GM19238 (cell line): ENCODE measurements around the gene NELFB.

Experiments
- DNase-seq: peaks from one replicate; pipeline ENCODE4 v3.0.0; 2011; ENCODE audit warnings: low spot score; ENCODE audit not compliant: insufficient read length

The NELFB gene

DNA sequence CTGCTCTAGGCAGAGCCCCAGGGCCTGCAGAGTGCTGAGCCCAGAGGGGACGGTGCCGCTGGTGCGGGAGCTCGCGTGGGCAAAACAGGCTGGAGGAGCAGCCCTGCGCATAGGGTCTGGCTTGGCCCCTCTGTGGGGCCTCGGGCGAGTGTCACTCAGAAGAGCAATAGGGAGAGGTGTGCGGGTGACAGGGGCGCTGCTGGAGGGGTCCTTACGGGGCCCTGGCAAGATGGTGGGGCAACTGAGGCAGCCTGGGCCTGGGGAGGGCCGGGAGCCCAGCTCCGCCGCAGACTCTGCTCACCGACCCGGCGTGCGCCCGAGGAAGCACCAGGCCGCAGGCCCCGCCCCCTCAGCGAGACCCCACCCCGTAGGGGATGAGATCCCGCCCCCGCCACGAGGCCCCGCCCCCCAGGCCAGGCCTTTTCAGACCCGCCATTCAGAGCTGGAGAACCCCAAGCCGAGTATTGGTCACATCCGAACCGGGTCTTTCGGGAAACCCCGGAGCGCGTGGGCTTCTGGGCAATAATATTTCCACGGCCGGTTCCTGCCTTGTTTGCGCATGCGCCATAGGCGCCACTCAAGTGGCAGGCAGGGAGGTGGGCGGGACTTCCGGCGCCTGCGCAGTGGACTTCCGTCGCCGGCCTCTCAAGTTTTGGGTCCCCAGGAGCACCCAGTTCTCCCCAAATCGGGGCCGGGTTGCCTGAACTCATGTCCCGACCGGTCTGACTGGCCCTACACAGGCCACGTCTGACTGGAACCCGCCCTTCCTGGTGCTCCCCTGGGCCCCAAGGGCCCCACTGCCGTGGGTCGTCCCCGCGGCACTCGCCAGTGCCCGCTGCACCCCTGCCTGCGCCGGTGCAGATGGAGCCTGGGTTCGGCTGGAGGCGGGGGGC, 31.8 kb upstream of the NELFB start:
- DNase-seq: peak; percentile 100

DNA sequence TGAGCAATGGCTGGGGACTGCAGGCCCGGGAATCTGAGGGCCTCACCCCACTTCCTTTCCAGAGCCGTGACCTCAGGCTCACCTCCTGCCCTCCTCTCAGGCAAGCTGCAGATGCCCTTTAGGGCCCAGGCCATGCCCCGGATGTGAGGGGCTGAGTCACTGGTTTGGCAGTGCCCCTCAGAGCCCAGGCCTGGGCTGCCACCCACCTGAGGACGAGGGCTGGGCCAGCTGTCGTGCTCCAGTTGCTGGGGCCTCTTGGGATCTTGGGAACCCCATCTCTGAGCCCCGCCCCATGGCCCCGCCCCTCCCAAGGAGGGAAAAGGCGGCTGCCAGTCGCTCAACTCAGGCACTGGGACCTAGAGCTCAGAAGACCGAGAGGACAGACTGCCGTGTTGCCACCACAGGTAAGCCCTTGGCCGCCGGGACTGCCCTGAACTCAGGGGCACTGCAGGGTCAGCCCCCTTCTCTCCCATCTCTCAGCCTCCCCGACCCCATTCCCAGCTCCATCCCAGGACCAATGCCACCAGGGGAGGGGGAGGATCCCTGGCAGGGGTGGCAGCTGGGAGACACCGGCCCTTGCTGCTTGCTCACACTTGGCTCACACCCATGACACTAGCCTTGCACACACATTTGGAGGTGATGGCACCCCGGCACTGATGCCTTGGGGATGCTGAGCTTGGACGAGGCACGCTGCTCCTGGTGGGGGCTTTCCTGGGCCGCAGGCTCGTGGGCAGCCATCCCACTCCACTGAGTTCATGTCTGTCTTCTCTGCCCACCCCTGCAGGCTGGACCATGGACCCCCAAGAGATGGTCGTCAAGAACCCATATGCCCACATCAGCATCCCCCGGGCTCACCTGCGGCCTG, 30.1 kb upstream of the NELFB start, which contains the start of gene CYSRT1:
Gene CYSRT1, plus strand, starts transcription at position 345 of the 865 bp plus-strand sequence. Its CDS starts 448 bp downstream, at position 793.
- no peak for DNase-seq

DNA sequence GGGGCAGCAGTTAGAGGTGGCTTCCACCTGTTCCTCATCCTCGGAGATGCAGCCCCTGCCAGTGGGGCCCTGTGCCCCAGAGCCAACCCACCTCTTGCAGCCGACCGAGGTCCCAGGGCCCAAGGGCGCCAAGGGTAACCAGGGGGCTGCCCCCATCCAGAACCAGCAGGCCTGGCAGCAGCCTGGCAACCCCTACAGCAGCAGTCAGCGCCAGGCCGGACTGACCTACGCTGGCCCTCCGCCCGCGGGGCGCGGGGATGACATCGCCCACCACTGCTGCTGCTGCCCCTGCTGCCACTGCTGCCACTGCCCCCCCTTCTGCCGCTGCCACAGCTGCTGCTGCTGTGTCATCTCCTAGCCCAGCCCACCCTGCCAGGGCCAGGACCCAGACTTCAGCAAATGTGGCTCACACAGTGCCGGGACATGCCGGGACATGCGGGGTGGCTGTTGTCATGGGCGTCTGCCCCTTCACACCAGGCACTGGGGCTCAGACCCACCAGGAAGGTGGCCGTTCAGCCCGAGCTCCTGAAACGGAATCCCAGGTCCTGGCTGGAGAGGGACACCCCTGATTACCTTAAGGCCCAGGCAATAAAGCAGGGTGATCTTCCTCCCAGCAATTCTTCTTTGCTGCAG, 29.3 kb upstream of the NELFB start:
- no peak for DNase-seq

DNA sequence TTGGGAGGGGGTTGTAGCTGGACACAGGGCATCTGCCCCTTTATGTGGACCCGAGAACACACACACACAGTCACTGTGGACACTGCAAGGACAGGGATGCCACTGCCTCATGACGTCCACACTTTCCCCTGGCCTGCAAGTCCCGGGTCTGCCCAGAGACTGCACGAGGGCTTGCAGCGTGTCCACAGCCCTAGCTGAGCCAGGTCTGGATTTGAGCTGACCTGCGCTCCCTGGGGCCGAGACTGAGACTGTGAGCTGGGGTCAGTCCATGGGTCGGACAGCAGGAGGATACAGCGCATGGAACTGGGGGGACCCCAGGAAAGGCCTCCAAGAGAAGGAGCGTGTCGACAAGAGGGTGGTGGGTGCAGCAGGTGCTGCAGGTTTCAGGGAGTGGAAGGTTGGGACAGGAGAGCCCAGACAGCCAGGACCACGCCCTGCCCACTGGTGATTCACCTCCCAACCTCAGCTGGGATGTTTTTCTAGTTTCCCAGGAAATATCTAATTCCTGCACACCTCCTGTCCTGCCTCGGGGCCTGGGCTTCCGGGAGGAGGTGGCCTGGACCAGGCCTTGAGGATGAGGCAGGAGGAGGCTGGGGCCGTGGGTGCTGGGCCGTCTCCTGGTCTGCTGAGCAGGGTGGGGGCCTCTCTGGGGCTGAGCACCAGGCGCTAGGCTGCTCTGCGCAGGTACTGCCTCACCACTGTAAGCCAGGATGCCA, 28.6 kb upstream of the NELFB start:
- DNase-seq: no peak

DNA sequence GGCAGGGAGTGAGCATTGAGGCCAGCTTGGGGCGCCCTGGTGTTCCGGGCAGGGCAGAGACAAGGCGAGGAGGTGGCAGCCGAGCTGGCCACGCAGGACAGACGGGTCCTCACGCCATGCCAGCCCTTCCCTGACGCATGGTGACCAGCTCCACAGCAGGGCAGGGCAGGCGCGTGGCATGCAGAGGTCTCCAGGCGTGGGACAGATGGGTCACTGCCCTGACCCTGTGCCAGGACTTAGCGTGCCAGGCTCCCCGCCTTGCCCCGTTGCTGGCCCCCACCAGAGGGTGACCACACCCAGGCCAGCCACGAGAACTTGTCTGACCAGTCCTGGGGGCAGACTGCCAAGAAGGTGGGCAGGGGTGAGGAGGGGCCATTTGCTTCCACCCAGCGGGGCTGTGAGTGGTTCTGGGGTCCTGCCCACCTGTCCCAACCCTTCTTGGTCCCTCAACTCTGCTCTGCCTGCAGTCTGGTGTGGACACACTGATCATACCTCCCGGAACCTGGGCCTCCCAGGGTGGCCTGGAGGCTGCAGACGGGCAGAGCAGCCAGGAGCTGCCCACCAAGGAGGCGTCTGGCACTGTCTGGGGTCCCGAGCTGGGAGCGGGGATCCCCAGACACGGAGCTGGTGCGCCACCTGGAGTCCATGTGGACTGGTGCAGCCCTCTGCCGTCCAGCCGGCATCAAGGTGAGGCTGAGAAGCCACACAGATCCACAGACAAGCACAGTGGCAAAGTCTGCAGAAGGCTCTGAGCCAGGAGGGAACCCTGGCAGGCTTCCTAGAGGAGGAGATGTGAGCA, 27.9 kb upstream of the NELFB start, which contains the start of gene RNF224:
Gene RNF224, plus strand, starts transcription at position 449 of the 799 bp plus-strand sequence. CDS start 834 bp downstream, outside the sequence.
- peak; percentile 83 for DNase-seq

DNA sequence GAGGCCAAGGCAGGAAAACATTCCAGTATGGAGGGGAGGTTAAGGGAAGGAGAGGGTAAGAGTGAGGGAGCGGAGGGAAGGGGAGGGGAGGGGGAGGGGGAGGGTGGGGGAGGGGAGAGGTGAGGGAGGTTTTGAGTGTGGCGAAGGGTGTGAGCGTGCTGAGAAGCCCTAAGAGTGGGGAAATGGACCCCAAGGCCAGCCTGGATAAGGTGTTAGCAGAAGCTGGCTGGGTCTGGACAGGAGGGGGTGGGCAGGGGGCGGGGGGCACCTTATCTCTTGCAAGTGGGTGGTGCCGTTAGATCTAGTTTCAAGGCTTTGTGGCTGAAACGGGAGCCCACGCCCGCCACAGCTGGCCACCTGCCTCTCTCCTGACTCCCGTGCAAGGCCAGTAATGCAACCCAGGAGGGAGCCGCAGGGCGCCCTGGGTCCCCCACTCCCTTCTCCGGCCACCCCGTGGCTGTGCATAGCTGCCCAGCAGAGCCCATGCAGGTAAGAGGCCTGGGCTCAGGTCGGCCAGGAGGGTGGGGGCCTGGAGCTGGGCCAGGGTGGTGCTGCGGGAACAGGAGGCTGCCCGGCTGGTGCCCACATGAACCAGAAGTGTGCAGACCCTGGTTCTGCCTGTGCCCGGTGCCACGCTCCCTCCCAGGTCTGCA, 27.1 kb upstream of the NELFB start:
- DNase-seq: no peak

DNA sequence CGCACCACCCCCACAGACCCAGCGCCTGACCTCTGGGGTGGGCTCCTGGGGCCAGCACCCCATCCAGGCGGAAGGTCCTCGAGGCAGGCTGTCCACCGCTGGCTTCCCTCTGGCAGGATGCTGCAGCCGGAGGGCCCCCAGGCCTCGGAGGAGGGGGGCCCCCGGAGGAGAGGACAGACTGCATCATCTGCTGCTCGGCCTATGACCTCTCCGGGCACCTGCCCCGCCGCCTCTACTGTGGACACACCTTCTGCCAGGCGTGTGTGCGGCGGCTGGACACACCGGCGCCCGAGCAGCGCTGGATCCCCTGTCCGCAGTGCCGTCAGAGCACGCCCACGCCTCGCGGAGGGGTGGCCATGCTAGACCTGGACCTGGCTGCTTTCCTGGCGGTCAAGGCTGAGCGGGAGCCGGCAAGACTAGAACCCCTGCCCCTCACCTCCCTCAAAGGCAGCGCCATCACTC, 26.6 kb upstream of the NELFB start:
- DNase-seq: no peak

DNA sequence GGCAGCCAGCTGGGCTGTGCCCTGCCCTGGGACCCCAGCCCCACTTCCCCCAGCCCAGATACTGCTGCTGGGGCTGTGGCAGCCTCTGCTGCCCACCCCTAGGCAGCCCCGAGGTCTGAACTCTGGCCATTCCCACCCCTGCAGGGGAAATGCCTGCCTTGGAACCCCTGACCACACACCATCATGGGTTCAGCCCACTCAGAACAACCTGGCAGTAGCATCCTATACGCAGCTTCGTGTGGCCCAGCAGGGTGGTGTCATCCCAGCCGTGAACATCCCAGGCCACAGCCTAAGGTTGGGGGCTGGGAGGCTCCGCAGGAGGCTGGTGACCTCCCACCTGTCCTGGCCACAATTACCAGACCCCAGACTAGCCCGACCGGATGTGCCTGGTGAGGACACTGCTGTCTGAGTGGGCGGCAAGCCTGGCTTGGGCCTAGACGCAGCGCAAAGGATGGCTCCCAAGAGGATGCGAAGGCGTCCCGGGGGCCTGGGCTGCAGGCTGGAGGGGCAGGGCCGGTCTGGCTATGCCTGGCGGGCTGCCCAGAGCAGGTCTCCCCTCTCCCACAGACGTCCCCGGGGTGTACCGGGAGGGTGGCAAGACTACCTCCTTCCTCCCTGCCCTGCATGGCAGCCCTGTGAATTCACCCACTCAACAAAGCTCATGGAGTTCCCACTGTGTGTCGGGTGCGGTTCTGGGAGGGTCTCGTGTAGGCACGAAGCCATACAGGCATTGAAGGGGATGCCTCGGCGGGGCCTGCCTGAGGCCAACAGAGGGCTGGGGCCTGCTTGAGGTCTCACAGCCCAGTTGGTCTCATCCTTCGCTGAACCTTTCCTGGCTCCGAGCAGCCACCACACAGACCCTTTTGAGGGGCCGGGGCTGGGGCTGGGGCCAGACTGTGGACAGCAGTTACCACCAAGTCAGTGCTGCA, 25.9 kb upstream of the NELFB start:
- no peak for DNase-seq

DNA sequence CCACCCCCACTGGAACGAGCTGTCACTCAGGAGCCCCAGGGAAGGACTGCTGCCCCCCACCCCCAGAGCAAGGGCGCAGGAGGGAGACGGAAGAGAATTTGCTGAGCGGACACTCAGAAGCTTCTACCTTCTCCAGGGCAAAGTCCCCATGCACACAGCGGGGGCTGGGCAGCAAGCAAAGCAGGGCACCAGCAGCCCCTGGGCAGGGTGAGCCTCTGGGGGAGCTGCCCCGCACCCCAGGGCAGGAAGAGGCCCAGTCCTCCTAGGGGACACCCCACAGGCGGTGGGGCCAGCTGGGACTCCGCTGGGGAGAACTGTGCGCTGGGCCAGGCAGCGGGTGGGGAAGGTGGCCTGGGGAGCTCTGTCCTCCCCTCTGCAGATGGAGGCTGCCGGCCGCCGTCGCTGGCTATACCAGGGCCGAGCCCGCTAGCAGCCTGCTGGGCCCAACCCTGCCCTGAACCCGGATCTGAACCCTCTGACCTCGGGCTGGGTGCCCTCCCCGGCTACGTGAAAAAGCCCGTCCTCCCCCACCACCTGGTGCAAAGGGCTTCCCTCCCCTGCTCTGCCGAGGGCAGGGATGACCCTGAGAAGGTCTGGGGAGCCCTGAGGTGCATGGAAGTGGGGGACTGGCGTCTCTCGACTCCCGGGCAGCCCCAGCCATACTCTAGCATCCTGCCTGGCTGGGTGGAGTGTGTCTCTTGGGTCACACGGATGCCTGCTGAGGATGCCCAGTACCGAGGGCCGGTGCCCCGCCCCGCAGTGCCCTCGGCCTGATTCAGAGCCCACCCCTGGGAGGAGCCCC, 25.0 kb upstream of the NELFB start:
- DNase-seq: no peak

DNA sequence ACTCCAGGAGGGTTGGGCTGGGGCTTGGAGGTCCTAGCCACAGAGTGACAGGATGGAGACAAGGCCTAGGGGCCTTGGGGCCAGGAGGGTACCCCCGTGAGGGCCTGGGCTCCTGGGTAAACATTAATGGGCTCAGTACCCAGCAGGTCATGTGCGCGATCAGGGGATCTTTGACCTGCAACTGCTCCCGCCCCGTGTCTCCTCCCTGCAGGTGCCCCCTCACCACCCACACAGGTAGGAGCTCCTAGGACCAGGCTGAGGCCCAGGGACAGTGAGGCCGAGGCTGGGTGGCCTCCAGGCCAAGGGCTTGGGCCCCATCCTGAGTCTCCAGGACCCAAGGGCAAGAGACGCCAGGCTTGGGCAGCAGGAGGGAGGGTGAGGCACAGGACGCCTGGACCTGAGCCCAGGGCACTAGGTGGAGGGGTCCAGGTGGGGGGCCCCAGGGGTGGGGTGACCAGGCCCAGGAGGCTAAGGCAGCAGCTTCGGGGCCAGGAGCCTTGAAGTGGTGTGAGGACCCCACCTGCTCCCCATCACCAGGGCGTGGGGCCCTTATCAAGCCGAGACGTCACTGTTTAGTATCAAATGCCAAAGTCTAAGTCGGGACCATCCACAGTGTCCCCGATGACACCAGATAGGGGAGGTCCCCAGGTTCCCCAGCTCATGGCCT, 24.3 kb upstream of the NELFB start, which contains the start of gene SLC34A3:
Gene SLC34A3, plus strand, starts transcription at position 197 of the 667 bp plus-strand sequence. CDS start 802 bp downstream, outside the sequence.
- no peak for DNase-seq

DNA sequence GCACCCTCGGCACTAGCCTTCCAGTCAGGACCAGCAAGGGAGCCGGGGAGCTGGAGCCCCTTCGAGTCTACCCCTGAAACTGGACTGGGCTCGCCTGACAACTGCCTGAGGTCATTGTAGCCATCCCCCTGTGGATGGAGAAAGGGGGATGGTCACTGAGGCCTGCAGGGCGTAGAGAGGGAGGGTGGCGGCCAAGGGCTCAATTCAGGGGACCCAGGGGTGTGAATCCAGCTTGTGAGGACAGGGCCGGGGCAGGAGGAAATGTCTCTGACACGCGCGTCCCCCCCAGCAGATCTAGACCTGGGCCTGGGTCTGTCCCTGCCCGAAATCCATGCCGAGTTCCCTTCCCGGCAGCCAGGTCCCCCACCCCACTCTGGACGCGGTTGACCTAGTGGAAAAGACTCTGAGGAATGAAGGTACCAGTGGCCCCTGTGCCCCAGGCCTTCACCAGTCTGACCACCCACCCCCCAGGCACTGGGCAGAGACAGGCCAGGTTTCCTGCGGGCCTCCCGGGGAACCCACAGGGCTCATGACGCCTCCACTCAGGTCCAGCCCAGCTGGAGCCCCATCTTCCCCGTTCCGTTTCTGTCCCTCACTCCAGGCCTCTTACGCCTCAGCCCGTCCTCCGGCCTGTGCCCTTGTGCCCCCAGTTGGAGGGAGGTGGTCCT, 23.6 kb upstream of the NELFB start:
- DNase-seq: no peak

DNA sequence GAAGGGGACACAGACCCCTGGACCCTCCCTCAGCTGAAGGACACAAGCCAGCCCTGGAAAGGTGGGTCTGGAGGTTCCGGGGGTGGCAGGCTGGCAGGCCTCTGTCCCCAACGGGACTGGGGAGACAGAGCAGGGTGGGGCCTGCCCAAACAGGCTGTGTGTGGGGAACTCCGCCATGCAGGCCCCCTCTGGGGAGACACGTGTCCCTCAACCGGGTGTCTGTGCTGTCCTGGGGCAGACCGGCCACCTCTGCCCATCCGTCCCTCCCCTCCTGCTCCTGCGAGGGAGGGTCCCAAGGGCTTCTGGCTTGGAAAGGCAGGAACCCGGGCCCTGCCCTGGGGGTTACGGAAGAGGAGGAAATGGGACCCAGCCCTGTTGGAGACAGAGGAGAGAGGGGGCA, 23.0 kb upstream of the NELFB start:
- DNase-seq: no peak

DNA sequence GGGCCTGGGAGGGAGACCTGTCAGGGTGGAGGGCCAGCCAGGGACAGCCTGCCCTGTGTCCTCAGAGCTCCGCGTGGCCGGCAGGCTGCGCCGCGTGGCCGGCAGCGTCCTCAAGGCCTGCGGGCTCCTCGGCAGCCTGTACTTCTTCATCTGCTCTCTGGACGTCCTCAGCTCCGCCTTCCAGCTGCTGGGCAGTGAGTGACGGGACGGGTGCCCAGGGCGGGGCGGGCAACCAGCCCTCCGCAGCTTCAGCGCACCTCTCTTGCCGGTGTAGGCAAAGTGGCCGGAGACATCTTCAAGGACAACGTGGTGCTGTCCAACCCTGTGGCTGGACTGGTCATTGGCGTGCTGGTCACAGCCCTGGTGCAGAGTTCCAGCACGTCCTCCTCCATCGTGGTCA, 22.6 kb upstream of the NELFB start:
- DNase-seq: no peak

DNA sequence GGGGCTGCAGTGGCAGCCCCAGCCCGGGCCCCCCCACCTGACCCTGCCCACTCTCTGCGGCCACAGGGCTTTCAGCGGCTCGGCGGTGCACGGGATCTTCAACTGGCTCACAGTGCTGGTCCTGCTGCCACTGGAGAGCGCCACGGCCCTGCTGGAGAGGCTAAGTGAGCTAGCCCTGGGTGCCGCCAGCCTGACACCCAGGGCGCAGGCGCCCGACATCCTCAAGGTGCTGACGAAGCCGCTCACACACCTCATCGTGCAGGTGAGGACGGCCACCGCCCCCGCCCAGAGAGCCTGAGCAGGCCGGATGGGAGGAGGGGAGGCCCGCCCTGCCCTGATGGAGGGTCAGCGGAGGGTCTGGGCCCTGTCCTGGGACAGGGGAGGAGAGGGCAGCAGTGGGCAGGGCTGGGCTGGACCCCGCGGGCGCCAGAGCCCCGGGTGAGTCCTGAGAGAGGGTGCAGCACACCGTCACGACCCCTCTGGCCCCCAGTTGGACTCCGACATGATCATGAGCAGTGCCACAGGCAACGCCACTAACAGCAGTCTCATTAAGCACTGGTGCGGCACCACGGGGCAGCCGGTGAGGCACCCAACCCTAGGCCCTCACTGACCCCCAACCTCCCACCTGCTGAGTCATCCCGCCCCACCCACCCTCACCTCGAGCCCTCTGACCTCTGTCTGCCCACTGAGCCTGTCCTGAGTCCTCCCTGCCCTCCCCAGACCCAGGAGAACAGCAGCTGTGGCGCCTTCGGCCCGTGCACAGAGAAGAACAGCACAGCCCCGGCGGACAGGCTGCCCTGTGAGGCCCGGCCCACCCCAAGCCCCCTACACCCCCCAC, 21.8 kb upstream of the NELFB start:
- no peak for DNase-seq

DNA sequence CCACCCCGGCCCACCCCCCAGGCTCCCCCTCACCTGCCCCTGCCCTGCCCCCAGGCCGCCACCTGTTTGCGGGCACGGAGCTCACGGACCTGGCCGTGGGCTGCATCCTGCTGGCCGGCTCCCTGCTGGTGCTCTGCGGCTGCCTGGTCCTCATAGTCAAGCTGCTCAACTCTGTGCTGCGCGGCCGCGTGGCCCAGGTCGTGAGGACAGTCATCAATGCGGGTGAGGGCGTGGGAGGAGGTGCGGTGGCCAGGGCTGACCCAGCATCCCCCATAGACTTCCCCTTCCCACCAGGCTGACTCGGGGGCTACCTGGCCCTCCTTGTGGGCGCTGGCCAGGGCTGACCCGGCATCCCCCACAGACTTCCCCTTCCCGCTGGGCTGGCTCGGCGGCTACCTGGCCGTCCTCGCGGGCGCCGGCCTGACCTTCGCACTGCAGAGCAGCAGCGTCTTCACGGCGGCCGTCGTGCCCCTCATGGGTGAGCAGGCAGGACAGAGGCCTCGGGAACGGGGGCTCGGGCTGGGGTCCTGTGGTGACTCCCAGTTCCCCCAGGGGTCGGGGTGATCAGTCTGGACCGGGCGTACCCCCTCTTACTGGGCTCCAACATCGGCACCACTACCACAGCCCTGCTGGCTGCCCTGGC, 21.0 kb upstream of the NELFB start:
- no peak for DNase-seq
